Measurements from ENCODE around the gene IL9.

The IL9 gene

DNA sequence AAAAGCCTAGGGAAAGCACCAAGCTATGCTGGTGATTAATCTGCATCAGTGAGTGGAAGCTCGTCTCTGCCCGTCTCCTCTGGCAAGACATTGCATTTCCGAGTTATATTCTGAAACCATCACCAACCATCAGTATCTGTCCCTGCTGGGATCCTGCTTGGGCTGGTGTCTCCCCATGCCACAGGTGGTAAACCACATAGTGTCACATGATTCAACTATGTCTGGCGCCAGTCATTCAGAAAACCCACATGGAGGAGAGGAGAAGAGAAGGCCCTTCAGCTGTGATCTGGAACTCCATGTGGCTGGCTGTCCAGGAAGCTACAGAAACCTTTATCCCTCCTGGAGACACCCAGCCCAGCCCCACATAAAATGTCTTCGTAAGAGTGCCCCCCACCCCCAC lies 4.8 kb downstream of the IL9 start:
- DNase-seq: no peak

DNA sequence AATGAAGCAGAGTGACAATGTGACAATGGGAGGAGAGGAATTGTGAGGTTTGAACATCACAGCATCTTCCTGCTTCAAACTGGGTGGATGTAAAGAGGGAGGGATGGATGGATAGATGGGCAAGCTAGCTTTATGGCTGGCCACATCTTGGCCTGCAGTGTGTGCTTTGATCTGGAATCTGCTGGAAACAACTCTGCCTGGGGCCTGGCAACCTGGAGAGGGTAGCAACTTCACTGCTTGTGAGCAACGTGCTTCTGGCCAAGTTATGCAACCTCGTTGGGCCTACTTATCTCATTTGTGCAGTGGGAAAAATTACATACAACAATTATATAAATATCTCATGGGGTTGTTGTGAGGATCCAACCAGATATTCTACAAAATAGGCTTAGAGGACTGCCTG lies 5.3 kb downstream of the IL9 start:
- DNase-seq: no peak

DNA sequence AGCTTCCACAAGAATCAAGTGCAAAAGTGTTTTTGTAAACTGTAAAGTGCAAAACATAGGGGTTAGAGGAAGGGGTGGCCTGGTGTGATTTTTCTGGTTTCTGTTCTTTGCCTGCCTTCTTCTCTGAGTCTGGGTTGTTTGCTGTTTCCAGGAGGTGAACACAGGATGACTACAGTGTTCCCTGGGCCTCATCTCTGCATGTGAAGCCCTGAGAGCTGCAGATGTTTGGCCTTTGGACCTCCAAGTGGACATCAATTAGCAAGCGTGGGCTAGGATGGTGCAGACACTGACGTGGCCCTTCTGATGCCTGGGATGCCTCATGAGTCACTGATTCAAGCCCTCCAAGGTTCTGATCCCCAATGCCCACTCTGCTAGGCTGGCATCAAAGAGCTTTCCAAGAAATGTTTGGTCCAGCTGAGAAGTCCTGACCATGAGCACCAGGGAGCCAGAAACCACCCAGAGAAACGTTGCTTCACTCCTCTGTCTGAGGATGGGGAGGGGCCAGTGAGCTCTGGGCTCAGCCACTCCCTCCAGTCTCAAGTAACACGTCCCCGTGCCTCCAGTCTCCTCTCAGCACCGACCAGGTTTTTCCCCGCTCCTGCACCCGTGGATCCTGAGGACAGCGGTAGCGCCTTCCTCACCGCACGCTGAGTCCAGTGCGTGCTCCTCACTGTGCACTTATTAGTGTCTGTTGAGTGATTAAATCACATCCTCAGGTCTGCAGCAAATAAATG lies 7.6 kb downstream of the IL9 start:
- no peak for DNase-seq

DNA sequence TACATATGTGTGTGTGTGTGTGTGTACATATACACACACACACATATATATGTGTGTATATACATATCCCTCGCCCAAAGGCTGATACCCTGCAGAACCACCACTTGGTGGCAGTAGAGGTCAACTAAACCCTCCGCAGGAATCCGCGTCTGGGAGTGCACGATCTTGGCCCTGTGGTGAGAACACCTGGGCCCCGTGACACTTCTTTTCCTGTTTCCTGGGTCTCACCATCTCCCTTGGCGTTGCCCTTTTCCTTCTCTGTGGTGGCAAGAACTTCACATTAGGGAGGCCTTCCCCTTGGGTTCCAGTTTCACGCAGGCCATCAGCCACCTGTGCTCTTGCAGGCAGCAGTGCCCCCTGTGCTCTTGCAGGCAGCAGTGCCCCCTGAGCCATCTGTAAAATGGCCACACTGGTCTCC lies 8.2 kb downstream of the IL9 start:
- DNase-seq: peak; percentile 43

DNA sequence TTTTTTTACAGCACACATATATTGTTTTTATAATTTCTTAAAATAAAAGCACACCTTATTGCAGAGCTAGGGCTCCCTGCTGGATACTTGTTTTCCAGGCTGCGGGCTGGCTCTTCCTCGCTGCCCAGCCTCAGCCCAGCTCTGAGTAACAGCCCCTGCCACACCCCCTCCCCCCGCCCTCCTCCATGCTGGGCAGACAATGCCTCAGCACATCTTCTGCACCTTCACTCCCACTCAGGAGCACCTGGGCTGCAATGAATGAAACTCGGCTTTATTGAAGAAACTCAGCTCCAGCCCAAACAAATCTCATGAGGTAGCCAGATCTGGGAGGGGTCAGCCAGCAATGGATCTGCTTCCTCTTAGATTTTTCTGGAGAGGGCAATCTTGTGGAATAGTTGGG lies 9.5 kb downstream of the IL9 start:
- no peak for DNase-seq

DNA sequence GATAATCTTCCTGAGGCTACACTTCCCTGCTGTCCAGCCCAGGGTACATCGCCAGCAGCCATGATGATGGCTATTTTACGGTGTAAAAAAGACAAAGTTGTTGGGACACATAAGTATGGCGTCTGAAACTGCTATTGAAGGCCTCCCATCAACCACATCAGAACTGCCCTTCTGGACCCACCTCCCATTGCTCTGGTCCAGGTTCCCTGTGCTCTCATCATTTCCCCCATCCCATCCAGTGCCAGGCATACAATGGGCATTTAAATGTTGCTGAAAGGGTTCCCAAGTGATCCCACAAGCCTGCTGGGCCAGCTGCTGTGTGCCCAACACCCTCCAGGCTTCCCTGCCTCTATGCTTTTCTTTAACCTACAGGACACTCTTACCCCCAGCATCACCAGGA lies 10.6 kb downstream of the IL9 start:
- no peak for DNase-seq

DNA sequence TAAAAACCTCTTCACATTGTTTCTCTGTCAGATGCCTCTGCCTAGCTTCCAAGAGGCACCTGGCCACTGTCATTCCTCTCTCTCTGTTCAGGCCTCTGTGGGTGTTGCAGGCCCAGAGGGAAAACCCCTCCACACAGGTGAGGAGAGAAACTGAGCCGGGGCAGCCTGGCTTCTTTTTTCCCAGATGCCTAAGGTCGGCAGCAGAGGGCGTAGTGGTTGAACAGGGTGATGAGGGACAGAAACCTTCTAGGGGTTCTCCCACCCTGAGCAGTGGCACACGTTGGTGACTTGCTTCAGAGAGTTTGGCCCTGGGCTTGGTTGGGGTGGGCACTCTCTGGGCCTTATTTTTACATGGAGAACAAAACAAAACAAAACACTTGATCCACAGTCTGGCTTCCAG lies 12.2 kb downstream of the IL9 start:
- no peak for DNase-seq

DNA sequence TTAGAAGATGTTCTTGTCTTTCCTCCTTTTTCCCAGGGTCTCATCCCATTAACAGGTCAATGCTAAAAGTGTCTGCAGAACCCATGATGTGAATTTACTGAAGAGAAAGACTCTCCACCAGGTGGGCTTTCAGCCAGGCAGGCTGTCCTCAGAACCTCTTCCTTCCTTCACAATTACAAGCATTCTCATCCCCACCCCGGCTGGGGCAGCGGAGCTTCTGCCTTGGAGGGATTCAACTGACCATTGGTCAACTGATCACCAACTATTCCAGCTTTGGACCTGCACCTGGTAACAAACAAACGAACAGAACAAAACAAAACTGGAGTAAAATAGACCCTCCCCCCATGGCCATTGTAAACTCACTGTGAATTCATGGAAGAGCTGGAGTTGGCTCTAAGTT lies 12.6 kb downstream of the IL9 start:
- DNase-seq: no peak

DNA sequence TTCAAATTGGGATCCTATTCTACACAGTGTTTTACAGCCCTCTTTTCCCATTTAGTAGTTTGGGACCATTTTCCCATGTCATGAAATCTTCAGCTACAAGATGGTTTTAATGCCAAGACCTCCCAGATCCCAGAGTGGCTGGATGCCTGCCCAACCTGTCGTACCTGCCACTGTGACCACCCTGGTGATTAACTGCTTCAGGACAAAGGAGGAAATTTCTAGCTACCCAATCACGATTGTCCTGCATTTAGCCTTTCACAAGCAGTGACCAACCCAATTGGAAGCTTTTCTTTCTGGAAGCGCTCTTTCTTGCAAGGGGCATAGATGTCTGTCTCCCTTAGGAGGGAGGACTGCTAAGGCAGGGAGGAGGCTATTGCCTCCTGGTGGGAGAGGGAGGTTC lies 13.8 kb downstream of the IL9 start:
- DNase-seq: no peak

DNA sequence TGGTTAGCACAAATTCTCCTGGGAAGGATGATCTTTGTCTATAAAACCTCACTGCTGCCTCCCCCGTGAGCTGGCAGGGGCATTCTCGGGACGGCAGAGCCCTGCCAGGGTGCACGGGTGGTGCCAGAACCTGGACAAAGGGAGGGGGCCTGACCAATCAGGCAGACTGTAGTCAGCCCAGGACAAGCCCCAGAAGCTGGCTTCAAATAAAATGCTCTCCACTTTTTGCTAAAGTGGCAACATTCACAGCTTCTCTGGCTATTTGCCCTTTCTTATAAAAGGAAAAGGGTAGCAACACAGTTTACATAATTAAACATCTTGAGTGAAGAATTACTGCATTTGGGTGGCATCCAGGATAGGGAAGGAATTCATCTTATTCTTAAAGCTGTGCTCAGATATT lies 14.4 kb downstream of the IL9 start:
- no peak for DNase-seq

DNA sequence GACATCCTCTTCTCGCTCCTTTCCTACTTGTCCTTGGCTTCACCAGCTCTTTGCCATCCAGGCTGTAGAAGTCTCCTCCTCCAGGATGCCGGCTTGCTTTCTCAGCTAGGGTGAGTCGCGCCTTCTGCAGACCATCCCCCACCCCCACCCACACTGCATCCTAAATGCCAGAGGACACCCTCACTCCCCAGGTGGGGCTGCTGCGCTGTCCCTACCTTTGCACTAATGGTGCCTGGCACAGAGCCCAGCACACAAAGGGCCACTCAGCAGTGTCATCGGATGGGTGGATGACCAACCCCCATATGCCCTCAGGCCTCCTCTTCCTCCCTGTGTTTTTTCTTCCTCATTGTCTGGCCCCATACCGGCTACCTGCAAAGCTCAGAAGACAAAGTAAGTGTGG lies 14.8 kb downstream of the IL9 start:
- no peak for DNase-seq

DNA sequence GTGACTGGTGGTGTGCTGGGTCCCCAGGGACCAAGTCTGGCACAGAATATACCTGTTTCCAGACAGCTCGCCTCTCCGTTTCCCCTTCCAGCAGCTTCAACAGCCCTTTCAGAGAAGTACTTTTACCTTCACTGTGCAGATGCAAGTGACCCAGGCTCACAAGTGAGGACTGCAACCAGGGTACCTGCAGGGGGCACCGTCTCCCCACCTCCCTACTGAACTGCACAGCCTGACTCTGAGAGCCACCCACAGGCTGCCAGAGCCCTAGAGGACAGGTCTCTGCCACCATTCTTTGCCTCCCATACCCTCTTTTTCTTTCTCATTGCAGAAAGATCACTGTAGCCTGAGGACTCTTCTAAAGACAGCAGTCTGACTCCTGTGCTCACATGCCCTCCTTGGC lies 15.4 kb downstream of the IL9 start:
- no peak for DNase-seq

DNA sequence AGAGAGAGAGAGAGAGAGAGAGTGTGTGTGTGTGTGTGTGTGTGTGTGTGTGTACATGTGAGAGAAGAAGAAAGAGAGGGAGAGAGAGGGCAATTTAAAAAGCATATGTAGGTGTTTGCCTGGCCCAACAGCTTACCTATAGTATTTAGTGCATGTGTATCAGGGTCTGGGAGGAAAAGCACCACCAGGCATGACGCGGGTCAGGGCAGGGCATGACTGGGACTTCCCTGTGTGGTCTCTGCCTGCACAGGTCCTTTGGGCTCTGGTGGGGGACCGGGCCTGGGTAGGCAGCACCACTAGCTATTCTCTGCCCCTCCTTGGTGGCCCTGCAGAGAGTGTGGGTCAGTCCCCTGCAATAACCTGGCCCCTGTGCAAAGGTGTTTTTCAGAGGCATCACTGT lies 16.1 kb downstream of the IL9 start:
- no peak for DNase-seq

DNA sequence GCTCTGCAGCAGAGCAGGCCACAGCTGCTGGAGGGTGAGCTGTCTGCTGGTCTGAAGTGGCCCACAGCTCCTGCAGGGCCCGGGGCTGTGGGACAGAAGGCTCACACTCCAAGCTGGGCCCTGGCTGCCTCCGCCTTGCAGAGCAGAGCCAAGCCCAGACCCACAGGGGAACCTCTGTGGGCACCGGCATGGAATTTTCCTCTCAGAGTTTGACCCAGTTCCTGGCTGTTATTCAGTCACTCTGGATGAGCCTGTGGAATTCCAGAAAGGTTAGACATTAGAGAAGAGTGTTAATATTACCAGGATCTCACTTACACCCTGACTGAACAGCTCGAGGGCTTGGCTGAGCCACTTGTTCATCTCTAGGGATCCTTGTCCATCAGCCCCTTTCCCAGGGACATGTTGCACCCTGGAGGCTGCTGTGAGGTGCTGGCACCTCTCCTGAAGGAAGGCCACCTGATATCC lies 17.5 kb downstream of the IL9 start:
- no peak for DNase-seq

DNA sequence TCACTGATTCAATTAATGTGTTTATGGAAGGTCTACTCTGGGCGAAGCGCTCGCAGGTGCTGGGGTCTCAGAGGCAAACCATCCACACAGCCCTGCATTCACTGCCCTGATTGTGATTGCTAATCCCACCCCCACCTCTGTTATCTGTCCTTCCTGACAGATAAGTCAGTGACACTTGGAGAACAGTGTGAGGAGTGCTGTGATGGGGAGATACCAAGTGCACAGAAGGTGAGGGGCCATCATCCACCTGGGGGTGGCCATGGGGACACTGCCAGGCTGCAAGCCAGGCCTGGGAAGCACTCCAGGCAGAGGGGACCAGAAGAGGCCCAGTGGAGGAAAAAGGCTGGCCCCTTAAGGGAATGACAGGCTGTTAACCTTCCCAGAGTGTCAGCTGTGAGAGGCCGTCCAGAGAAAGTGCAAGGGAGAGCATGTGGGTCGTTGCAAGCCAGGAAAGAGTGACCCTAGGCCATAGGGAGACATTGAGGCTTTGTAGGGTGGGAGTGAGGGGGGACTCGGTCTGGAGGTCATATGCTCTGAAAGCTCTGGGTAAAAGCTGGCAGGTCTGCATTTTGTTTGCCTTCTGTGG lies 18.0 kb downstream of the IL9 start:
- DNase-seq: no peak

DNA sequence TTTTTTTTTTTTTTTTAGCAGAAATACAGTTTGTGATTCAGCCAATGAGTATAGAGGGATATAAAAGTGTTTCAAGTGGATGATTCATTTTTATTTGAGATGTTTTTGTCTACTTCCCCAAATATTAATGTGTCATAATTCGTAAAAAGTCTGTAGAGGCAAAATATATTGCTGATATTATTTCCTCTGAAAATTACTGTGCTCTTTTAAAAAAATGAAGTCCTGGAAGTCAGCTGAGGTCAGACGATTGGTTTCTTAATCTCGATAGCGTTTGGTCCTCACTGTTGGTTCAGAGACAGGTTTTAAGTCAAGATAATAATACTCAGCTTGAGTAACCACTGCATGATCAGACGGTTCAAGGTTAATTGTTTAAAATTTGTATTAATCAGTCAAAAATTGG lies 19.5 kb downstream of the IL9 start:
- DNase-seq: no peak

DNA sequence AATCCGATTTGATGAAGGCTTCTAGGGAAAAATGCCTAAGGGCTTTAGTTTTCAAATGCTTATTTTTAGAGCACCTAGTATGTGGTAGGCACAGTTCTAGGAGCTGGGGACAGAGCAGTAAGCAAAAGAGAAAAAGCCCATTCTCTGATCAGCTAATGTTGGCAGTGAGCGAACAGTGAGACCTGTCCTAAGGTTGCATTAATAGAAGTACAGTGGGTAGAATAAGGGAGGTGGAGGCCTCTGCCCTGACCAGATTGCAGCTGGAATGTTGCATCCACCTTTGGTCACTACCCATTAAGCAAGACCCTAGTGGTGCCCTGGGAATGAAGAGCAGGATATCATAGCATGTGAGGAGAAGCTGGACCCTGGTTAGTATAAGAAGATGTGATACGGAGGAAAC lies 20.1 kb downstream of the IL9 start:
- DNase-seq: no peak

DNA sequence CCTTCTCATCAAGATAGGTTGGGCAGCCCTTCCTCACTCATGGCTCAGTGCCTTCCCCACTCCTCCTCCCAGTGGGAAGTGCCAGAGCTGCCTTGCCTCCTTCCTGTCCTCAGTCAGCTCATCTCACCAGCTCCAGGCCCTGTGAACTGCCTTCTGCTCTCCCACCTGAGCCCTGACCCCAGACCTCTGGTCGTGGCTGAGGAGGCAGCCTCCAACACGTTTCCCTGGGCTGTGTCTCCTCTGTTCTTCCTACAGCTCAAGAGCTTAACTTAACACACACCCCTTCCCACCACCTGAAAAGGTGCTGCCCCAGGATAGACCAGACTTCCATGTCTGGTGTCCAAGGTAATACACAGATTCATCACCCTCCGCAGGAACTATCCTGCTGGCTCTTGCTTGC lies 21.2 kb downstream of the IL9 start:
- no peak for DNase-seq

DNA sequence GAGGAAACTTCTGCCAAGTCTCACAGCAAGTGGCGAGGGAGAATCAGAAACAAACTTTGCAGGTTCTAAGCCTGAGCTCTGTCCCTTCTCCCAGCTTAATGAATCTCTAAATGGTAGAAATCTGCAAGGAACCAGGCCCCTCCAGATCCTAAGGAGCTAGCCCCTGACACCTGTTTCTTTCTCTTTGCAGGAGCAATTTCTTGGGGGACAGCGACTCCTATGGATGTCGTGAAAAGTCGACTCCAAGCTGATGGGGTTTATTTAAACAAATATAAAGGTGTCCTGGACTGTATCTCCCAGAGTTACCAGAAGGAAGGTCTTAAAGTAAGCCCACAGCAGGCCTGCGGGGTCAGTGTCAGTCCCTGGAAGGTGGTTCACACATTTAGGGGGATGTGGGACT lies 21.8 kb downstream of the IL9 start:
- no peak for DNase-seq

DNA sequence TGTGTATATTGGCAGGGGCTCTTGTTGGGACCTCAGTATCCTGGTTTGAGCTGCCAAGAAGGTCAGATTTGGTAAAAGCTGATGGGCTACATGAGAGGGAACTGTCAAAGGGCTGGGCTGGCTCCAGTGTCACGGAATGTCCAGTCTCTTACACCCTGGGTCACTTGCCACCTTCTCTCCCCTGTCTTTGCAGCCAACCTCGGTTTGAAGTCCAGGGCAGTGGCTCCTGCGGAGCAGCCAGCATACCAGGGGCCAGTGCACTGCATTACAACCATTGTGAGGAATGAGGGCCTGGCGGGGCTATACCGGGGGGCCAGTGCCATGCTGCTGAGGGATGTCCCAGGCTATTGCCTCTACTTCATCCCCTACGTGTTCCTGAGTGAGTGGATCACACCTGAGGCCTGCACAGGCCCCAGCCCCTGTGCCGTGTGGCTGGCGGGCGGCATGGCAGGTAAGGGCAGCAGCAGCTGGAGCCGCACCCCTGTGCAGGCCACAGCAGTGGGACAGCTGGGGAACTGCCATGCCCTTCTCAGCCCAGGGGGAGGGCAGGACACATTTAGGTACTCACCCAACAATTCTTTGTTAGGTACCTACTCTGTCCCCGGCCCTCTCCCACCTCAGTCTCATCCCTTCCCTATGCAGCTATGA lies 24.2 kb downstream of the IL9 start:
- DNase-seq: no peak

DNA sequence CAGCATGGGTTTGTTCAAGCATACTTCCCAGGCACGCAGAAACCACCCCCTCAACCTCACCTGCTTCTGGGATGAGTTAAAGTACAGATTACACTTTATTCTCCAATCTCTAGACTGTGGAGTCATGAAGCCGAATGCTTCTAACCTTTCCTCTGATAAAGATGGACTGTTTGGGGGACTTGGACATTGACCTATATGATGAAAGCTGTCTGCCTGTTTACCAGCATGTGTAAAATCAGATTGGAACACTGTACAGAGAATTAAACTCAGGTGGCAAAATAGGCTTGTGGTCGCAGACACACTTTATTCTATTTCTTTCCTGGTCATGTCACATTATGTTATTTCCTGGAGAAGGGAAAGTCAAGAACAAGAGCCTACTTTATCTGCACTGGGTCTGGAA lies 25.7 kb downstream of the IL9 start:
- DNase-seq: no peak

DNA sequence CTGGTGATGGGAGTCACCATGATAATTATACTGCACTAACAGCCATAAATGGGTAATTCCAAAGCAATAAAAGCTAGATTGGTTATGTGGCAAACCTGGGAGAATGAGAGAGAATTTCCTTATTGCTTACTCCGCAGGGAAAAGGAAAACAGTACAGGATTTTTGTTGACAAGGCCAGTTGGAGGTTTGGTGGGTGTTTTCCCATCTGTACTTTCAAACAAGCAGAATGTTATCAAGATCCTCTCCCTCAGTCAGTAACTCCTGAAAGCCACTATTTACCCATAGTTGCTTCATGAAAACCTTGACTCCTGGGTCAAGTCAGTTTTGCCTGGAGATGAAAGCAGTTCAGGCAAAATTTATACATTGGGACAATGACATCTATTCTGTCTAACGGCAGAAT lies 26.4 kb downstream of the IL9 start:
- DNase-seq: no peak

DNA sequence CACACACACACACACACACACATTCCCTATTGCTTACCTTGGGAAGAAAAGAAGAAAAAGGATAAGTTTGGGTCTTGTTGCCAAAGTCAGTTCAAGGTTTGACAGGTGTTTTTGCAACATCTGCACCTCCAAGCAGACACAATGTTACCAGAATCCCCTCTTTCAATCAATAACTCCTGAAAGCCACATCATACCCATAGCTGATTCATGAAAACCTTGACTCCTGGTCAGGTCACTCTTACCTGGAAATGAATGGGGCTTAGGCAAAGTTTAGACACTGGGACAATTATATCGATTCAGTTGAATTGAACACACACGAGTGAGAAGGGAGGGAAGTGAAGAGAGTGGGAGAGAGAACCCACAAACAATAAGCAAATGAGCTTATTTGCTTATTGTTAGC lies 27.0 kb downstream of the IL9 start:
- no peak for DNase-seq

DNA sequence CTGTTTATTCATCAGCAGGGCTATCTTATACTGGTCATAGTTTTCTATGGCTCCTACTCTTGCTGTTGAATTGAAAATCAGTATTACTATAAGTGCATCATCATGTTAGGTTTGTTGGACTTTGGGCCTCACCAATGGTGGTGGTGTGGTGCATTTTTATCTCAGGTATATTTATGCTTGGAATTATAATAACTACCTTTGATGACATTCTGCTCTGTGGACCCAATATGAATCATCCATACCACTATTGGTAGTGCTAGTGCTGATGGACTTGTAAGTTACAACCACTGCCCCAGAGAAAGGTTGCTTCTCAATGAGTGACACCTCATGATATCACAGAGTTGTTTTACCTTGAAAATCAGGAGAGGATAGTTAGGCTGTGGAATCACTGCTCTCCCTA lies 28.0 kb downstream of the IL9 start:
- no peak for DNase-seq

DNA sequence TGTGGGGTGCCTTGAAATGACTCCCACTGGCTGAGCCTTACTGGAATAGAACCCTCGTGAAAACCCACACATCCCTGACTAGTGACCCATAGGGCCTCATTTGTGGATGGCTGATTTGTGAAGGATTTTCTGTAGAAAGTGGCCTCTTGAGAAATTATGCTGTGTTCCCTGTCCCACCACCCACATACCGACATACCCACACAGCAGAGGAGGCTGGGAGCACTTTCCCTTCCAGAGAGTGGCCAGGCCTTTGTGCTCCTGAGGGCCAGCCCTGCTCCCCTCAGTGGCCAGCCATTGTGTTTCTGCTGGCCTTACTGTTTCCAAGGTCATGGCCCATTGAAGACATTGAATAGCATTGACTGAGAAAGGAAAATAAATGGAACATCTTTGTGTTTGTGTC lies 29.6 kb downstream of the IL9 start:
- no peak for DNase-seq

Data from activated T-cell treated with anti-CD3 and anti-CD28 coated beads for 4 hours (primary cell).